GM08714 (cell line): Measurements from ENCODE around the gene UFSP2.
"Not testable (repeated sequence)": the region's sequence is repeated elsewhere in the genome, so short reads cannot be mapped to it uniquely, and the experiment has no call there.

Experiments used
- H3K4me3 ChIP-seq: fragments of 200-500 bp; sonication (Bioruptor generic); 2 replicates; pipeline ENCODE4 v1.5.1; 2014; ENCODE audit warnings: mild to moderate bottlenecking, low read length, inconsistent platforms
- ZNF274 ChIP-seq: IDR thresholded peaks from 2 replicates; pipeline ENCODE4 v1.6.1; 2012; ENCODE audit warnings: mild to moderate bottlenecking, low read depth, low read length

UFSP2 gene

GRCh38 chr4:185382754-185383153, 43.0 kb downstream of the UFSP2 start:
- no peak overlapping the region for H3K4me3 ChIP-seq
- TF ChIP-seq ZNF274, result no peak

- no peak for TF ChIP-seq ZNF274
- H3K4me3 ChIP-seq, result no peak overlapping the region
Observed at GRCh38 chr4:185381288-185382196, 44.2 kb downstream of the UFSP2 start.

- no peak for TF ChIP-seq ZNF274
Observed at GRCh38 chr4:185380320-185380719, 45.4 kb downstream of the UFSP2 start.

GRCh38 chr4:185379326-185380295, 46.2 kb downstream of the UFSP2 start:
- no peak overlapping the region for H3K4me3 ChIP-seq
- no peak for TF ChIP-seq ZNF274

More at GRCh38 chr4:185380320-185380719, 45.4 kb downstream of the UFSP2 start:
- H3K4me3 ChIP-seq, result no peak overlapping the region

GRCh38 chr4:185378264-185378663, 47.5 kb downstream of the UFSP2 start:
- TF ChIP-seq ZNF274, result no peak
- H3K4me3 ChIP-seq, result no peak overlapping the region

GRCh38 chr4:185374573-185374972, 51.2 kb downstream of the UFSP2 start:
- no peak overlapping the region for H3K4me3 ChIP-seq
- TF ChIP-seq ZNF274, result no peak

GRCh38 chr4:185374027-185374426, 51.7 kb downstream of the UFSP2 start:
- H3K4me3 ChIP-seq, result no peak overlapping the region
- no peak for TF ChIP-seq ZNF274

- TF ChIP-seq ZNF274, result no peak
- no peak overlapping the region for H3K4me3 ChIP-seq
Observed at GRCh38 chr4:185371702-185372101, 54.1 kb downstream of the UFSP2 start.

- TF ChIP-seq ZNF274, result no peak
- no peak overlapping the region for H3K4me3 ChIP-seq
Observed at GRCh38 chr4:185370268-185370949, 55.4 kb downstream of the UFSP2 start.

- TF ChIP-seq ZNF274, result no peak
- no peak overlapping the region for H3K4me3 ChIP-seq
Observed at GRCh38 chr4:185369731-185370130, 56.0 kb downstream of the UFSP2 start.

GRCh38 chr4:185364886-185365285, 60.9 kb downstream of the UFSP2 start:
- no peak for TF ChIP-seq ZNF274
- H3K4me3 ChIP-seq, result no peak overlapping the region

GRCh38 chr4:185363251-185363650, 62.5 kb downstream of the UFSP2 start:
- H3K4me3 ChIP-seq, result no peak overlapping the region
- TF ChIP-seq ZNF274, result no peak

- not testable (repeated sequence) for H3K4me3 ChIP-seq
Observed at GRCh38 chr4:185362570-185362969, 63.2 kb downstream of the UFSP2 start.

GRCh38 chr4:185361872-185362271, 63.9 kb downstream of the UFSP2 start:
- H3K4me3 ChIP-seq, result no peak overlapping the region
- TF ChIP-seq ZNF274, result no peak
